Hematopoietic multipotent progenitor cell treated with erythropoietin and hydrocortisone succinate and interleukin-3 and kit ligand, for 6 days (in vitro differentiated cells): ENCODE results near the gene PLEKHG4B.
"Not testable (repeated sequence)": the region's sequence is repeated elsewhere in the genome, so short reads cannot be mapped to it uniquely, and the experiment has no call there.

ENCODE experiments used
- DNase-seq: peaks from one replicate; pipeline ENCODE4 v3.0.0-alpha.2; 2015

Gene PLEKHG4B, protein sequence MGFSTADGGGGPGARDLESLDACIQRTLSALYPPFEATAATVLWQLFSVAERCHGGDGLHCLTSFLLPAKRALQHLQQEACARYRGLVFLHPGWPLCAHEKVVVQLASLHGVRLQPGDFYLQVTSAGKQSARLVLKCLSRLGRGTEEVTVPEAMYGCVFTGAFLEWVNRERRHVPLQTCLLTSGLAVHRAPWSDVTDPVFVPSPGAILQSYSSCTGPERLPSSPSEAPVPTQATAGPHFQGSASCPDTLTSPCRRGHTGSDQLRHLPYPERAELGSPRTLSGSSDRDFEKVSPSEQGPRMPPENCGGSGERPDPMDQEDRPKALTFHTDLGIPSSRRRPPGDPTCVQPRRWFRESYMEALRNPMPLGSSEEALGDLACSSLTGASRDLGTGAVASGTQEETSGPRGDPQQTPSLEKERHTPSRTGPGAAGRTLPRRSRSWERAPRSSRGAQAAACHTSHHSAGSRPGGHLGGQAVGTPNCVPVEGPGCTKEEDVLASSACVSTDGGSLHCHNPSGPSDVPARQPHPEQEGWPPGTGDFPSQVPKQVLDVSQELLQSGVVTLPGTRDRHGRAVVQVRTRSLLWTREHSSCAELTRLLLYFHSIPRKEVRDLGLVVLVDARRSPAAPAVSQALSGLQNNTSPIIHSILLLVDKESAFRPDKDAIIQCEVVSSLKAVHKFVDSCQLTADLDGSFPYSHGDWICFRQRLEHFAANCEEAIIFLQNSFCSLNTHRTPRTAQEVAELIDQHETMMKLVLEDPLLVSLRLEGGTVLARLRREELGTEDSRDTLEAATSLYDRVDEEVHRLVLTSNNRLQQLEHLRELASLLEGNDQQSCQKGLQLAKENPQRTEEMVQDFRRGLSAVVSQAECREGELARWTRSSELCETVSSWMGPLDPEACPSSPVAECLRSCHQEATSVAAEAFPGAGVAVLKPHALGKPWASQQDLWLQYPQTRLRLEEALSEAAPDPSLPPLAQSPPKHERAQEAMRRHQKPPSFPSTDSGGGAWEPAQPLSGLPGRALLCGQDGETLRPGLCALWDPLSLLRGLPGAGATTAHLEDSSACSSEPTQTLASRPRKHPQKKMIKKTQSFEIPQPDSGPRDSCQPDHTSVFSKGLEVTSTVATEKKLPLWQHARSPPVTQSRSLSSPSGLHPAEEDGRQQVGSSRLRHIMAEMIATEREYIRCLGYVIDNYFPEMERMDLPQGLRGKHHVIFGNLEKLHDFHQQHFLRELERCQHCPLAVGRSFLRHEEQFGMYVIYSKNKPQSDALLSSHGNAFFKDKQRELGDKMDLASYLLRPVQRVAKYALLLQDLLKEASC (N-terminal part only)

DNA sequence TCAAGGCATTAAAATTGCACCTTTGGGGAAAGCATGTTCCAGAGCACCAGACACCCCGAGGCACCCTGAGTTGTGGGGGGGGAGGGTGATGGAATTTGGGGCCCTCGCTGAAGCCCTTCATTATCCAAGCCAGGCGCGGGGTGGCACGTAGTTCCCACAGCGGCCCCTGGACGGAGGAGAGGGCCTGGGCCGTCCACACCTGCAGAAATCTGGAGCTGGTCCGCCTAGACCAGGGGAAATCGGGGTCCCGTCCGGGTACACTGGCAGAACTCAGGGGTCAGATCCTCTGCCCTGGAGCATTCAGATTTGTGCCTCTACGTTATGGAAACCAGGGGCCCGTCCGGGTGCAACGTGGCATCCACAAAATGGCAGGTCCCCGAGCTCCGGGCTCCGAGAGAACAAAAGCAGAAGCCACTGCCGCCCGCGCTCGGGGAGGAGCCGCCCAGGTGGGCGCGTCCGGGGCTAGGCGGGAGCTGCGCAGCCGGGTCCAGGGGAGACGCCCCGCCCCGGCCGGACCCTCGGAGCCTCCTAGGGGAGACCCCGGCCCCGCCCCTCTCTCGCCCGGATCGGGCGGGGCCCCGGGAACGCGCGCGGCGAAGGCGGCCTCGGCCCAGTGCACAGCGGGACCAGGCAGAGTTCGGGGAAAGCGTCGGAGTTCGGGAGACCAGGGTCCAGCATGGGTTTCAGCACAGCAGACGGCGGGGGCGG lies at the start of gene PLEKHG4B:
Gene PLEKHG4B (plus strand): TSS at position 613 of the 708 bp plus-strand sequence. CDS start 64 bp downstream, at position 677.
- DNase-seq: peak; percentile 28

DNA sequence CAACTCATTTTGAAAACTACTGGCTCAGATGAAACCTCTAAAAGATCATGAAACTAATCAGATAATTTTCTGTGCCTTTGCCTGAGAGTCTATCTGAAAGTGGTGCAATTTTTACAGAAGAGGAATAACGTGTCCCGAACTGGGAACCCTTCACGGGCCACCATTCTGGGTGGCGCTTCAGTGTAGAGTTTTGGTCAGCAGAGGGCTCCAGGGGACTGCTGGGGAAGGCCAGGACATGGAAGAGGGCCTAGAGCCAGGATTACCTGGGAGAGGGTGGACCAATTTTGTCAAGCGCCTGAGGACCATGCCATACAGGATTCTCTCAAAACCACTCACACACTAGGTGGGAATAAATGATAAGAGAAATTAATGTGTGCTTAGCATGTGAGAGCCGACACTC lies 49.7 kb upstream of the PLEKHG4B start:
- DNase-seq: peak; percentile 5

DNA sequence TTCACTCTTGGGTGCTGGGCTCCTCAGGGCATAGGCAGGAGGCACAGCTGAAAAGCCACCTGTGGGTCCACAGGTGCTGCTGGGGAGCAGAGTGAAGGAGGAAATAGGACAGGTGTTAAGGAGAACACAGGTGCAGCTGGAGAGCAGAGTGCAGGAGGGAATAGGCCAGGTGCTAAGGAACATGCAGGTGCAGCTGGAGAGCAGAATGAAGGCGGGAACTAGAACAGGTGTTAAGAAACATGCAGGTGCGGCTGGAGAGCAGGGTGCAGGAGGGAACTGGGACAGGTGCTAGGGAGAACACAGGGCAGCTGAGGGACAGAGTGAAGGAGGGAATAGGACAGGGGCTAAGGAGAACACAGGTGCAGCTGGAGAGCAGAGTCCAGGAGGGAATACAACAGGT lies 43.8 kb upstream of the PLEKHG4B start:
- DNase-seq: no peak

DNA sequence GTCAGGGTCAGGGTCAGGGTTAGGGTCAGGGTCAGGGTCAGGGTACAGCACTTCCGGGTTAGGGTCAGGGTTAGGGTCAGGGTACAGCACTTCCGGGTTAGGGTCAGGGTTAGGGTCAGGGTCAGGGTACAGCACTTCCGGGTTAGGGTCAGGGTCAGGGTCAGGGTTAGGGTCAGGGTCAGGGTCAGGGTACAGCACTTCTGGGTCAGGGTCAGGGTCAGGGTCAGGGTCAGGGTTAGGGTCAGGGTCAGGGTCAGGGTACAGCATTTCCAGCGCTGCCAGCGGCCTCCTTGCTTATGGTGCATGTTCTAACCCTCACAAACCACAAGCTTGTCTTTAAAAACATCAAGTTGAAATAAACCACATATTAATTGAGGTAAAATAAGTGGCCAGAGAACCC lies 42.4 kb upstream of the PLEKHG4B start:
- not testable (repeated sequence) for DNase-seq

DNA sequence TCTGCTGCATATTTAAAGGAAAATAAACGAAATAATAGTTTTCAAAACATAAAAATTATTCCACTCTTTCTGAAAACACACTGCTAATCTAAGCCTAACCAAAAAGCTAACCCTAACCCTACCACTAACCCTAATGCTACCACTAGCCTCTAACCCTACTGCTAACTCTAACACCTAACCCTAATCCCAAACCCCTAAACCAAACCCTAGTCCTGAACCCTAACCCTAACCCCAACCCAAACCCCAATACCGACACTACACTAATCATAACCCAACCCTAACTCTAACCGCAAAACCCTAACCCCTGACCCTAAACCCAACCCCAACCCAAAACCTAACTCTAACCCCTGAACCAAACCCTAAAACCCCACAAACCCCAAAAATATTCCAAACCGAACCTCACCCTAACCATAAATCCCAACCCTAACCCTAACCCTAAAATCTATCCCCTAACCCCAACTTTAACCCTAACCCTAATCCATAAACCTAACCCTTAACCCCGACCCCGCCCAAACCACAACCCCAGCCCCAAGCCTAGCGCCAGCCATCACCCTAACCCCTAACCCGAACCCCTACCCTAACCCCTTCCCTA lies 41.9 kb upstream of the PLEKHG4B start:
- no peak for DNase-seq

DNA sequence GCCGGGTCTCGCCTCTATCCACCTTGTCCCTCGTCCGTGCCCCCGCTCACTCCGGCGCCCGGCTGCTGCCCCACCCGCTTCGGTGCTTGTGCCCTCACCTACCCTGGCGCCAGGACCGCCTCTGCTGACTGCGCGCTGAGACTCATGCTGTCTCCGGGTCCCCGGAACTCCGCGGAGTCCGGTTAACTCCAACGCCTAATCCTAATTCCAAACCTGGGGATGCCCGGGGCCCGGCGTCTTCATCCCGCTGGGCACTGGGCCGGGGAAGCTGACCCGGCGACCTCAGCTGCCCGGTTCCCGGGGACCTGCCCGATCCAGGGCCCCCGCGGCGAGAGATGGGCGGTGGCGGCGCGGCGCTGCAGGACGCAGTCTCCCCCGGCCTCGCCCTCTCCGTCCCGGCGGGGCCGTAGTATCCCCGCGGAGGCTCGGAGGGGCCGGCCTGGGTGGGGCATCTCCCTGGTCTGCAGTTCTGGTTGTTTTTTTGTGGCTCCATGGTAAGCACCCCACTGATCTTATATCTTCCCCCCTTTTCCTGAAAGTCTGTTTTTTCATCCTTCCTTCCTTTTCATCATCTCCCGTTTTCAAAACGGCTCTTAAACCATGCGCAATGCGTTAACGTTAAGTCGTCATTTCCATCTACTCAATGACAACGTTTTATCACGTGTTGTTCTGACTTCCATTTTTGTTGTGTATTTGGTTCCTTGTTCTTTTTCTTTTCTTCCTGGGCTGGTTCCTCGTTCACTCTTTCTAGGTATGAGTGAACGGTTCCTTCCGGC lies 41.1 kb upstream of the PLEKHG4B start:
- DNase-seq: no peak

DNA sequence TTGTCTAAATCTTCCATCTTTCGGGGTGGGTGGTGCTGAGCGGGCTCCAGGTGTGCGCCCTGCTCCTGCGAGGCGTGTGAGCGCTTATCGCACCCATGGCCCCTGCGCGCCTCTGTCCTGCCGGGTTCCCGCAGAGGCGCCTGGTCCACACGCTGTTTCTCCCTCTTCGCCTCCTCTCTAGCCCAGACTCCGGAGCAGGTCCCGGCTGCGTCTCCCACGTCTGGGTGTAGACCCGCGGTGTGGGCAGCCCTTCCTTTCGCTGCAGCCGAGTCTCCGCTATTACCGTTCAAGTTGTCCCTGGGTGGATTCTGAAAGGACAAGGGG lies 40.5 kb upstream of the PLEKHG4B start:
- DNase-seq: no peak

DNA sequence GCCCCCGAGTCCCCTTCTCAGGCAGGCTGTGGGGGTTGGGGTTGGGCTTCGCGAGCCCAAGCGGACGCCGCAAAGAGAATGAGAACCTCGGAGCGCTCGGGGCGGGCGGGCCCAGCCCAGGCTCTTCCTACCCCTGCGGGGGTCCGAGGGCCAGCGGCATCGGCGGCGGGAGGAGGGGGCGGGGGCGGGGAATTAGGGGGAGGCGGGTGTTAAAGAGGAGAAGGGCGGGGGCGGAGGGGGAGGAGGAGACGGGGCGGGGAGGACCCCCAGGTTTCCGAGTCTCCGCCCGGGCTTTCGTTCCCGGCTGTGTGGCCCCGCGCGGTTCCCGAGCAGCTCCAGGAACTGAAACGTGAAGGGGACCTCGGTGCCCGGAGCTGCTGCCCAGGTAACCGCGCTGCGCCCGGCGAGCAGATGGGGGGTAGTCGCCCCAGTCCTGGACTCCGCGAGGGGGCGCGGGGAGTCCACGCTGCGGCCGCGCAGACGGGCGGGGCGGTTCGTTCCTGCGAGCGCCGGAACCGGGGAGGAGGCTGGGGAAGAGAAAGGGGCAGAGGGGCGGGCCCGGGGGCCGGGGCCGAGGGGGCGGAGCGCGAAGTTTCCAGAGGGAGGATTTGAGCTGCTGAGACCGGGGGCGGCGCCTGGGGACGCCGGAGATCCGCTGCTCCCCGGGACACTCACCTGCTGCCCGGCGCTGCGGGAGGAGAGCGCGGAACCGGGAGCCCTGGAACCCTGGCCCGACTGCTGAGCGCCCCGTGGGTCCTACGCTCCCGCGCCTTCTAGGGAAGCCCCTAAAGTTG lies 38.4 kb upstream of the PLEKHG4B start:
- peak; percentile 12 for DNase-seq

DNA sequence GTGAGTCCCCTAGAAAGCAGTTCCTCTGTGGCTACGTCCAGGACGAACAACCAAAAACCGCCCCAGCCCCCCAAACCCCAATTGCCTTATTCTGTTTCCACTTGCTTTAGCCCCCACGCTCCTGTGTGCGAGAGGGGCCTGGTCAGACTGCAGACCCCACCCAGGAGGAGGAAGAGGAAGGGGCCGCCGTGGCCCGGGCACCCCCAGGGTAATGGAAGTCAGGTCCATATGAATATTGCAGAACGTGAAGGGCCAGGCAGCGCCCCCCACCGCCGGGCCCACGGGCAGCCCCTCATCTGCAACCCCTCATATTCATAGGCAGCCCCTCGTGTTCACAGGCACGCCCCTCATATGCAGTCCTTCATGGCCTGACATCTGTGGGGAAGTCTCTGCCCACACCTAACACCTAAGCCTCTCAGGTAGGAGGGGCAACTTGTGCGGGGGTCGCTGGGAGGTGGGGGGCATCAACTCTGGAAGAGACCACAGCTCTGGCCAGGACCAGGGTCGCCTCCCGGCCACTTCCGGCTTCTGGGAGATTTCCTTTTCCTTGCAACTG lies 37.7 kb upstream of the PLEKHG4B start:
- DNase-seq: no peak

DNA sequence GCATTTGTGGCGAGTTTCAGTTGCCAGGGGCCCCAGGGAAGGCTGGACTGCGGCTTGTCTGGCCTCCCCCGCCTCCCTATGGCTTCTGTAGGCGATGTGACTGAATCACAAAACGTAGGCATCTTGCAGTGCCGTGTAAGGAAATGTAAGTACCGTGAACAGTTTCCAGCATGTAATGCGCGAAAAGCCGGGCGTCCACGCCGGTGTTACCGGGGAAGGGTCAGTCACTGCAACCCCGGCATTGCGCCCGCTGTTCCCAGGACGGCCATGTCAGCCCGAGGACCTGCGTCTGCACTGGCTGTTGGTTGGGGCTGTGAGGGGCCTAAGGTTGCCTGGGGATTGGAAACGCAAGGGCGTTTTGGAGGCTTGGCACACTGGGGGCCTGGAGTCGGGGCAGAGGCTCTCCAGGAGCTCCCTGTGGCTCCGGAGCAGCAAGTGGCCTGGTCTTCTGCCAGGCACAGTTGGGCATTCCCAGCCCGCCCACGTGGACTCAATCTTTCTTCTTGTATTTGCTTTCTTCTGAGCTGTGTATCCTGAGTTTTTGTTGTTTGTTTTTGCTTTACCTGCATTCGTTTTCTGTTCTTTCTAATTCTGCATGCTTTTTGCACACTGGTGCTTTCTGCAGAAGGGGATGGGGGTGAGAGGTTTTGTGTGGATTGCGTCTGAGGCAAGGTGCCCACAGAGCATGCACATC lies 36.9 kb upstream of the PLEKHG4B start:
- no peak for DNase-seq

DNA sequence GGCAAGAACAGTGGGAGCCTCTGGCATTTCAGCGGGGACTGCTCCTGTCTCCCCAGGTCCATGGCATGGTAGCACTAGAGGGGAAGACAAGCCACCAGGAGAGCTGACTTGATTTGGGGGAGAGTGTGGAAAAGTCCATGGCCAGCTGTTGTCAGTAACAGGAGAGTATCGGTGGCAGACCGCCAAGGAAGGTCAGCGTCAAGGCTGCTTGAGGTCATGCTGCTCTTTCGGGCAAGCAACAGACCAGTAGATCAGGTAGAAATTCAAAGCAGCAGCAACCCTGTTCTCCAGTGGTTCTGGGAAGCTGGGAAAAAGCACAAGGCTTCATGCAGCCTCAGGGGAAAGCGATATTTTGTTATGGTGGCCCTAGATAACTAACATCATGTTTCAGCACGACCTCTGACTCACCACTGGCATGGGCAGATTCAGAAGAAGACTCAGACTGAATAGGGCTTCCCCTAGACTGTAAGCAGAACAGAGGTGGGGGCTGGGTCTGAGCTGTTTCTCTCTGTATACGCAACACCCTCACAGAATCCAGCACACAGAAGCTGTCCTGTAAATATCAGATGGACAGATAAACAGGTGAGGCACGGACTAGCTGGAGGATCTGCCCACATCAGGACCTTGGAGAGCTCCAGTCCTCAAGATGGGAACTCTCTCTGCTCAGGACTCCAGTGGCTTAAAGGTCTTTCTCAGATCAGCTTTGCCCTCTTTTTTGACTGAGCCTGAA lies 35.2 kb upstream of the PLEKHG4B start:
- DNase-seq: peak; percentile 69

DNA sequence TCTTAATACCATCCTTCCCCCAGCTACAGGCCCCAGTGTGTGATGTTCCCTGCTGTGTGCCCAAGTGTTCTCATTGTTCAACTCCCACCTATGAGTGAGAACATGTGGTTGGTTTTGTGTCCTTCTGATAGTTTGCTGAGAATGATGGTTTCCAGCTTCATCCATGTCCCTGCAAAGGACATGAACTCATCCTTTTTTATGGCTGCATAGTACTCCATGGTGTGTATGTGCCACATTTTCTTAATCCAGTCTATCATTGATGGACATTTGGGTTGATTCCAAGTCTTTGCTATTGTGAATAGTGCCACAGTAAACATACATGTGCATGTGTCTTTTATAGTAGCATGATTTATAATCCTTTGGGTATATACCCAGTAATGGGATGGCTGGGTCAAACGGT lies 31.7 kb upstream of the PLEKHG4B start:
- DNase-seq: not testable (repeated sequence)

DNA sequence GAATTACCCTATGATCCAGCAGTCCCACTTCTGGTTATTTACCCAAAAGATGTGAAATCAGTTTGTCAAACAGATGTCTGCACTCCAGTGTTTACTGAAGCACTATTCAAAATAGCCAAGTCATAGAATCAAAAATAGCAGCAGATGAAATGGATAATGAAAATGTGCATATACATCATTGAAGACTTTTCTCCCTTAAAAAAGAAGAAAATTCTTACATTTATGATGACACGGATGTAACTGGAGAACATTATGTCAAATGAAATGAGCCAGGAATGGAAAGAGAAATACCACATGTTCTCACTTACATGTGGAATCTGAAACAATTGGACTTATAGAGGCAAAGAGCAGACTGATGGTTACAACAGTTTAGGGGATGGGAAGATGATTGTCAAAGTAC lies 21.5 kb upstream of the PLEKHG4B start:
- DNase-seq: no peak

DNA sequence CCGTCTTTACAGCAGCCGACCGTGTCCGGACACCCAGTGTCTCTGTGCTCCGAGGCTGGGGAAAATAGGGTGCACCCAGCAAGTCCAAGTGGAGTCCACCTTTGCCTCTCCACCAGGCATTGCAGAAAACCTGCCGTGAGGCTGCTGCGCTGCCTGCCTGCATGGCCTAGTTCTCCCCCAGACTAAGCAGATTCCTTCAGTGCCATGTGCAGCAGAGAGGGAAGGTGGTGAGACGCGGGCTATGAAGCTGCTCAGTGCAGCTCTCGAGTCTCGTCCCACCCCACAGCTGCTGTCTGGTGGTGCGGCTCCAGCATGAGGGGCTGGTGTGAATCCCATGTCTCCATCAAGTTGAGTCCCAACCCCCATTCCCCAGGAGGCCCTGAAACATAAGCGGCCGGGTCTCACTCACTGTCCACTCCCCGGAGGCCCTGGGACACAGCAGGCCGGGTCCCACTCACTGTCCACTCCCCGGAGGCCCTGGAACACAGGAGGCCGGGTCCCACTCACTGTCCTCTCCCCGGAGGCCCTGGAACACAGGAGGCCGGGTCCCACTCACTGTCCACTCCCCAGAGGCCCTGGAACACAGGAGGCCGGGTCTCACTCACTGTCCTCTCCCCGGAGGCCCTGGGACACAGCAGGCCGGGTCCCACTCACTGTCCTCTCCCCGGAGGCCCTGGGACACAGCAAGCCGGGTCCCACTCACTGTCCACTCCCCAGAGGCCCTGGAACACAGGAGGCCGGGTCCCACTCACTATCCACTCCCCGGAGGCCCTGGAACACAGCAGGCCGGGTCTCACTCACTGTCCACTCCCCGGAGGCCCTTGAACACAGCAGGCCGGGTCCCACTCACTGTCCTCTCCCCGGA lies 19.4 kb upstream of the PLEKHG4B start:
- not testable (repeated sequence) for DNase-seq

DNA sequence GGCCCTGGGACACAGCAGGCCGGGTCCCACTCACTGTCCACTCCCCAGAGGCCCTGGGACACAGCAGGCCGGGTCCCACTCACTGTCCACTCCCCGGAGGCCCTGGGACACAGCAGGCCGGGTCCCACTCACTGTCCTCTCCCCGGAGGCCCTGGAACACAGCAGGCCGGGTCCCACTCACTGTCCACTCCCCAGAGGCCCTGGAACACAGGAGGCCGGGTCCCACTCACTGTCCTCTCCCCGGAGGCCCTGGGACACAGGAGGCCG lies 18.9 kb upstream of the PLEKHG4B start:
- DNase-seq: not testable (repeated sequence)

DNA sequence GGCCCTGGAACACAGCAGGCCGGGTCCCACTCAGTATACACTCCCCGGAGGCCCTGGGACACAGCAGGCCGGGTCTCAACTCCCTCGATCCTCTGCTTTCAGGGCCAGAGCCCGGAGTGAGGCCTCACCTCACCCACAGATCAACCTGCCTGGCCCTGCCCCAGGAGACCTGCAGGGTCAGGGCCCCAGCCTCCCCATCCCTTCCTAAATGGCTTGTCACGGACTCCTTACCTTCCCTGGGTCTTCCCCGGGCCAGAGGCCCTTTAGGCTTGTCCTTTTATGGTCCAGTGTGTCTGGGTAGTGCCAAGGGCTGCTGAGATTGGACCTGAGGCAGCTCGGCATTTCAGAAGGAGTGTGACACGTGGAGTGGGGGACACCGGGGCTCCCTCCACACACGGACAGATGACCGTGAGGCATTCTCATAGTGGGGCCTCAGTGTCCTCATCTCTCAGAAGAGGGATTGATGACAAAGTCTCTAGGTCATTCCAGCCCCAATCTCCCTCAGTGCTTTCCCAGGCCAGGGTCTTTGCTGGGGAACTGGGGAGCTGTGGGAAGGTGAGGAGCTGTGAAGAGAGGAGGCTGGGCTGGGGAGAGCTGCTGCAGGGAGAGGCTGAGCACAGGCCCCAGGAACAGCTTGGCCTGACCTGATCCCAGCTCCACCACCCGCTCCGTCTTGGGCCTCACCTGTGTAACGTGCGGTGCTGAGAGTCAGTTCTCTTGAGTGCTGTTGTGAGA lies 18.0 kb upstream of the PLEKHG4B start:
- no peak for DNase-seq

DNA sequence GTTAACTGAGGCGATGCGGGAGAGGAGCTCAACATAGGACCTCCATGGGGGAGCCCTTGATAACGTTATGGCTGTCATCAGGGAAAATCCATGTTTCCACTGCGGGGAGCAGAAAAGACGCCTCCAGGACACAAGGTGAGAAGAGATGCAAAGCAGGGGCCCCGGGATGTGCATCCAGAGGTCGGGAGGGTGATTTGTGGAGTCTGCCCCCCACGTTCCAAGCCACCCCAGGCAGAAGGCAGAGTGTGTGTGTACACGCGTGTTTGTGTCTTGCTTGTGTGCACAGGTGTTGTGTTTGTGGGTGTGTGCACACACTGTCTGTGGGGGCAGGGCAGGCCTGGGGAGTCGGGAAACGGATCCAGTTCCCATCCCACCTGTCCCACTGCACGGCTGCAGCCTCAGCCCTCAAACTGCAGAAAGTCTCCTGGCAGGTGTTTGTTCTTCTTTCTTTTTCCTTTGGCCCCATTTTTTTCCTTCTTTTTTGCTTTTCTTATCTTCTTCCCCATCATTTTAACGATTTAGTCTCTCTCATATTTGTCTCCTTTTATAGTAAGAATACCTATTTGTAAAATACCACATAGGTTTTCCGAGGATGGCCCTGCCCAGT lies 17.4 kb upstream of the PLEKHG4B start:
- DNase-seq: no peak
